ENCODE data around the gene SRCAP. TPM values are rescaled to one million over a fixed set of nuclear protein-coding genes. Genes with fewer than 3 reads are reported as not detected.
A peak's percentile ranks its signal among the peaks of the same experiment; 100 is the strongest.

The SRCAP gene
- total RNA-seq, 1 experiment from 2014 or later: 9.4 TPM

- in situ Hi-C loops (cut with HindIII; ENCODE audit: low pct_unique_long_range_greater_than_20kb, low sequenced_read_pairs): no loop called here
- no peak for DNase-seq (ENCODE audit: low read depth)
Observed at GRCh38 chr16:30777591-30778297, 78.8 kb downstream of the SRCAP start.

- no peak for DNase-seq (ENCODE audit: low read depth)
- in situ Hi-C loops (cut with HindIII; ENCODE audit: low pct_unique_long_range_greater_than_20kb, low sequenced_read_pairs): no loop called here
Observed at GRCh38 chr16:30778549-30779244, 79.7 kb downstream of the SRCAP start.

- in situ Hi-C loops (cut with HindIII; ENCODE audit: low pct_unique_long_range_greater_than_20kb, low sequenced_read_pairs): no loop called here
- DNase-seq (ENCODE audit: low read depth): no peak
Observed at GRCh38 chr16:30779596-30779995, 80.6 kb downstream of the SRCAP start.

GRCh38 chr16:30780021-30780420, 81.0 kb downstream of the SRCAP start:
- in situ Hi-C loops (cut with HindIII; ENCODE audit: low pct_unique_long_range_greater_than_20kb, low sequenced_read_pairs): no loop called here
- DNase-seq (ENCODE audit: low read depth): no peak

- DNase-seq (ENCODE audit: low read depth): no peak
- in situ Hi-C loops (cut with HindIII; ENCODE audit: low pct_unique_long_range_greater_than_20kb, low sequenced_read_pairs): no loop called here
Observed at GRCh38 chr16:30780549-30780948, 81.6 kb downstream of the SRCAP start.

GRCh38 chr16:30782486-30783279, 83.7 kb downstream of the SRCAP start:
- no peak for DNase-seq (ENCODE audit: low read depth)
- in situ Hi-C loops (cut with HindIII; ENCODE audit: low pct_unique_long_range_greater_than_20kb, low sequenced_read_pairs): no loop called here

GRCh38 chr16:30783280-30784109, 84.5 kb downstream of the SRCAP start:
- no peak for DNase-seq (ENCODE audit: low read depth)

GRCh38 chr16:30784215-30784614, 85.2 kb downstream of the SRCAP start:
- DNase-seq (ENCODE audit: low read depth): no peak
- in situ Hi-C loops (cut with HindIII; ENCODE audit: low pct_unique_long_range_greater_than_20kb, low sequenced_read_pairs): no loop called here

More at GRCh38 chr16:30783280-30784109, 84.5 kb downstream of the SRCAP start:
- in situ Hi-C loops (cut with HindIII; ENCODE audit: low pct_unique_long_range_greater_than_20kb, low sequenced_read_pairs): no loop called here

- no peak for DNase-seq (ENCODE audit: low read depth)
- in situ Hi-C loops (cut with HindIII; ENCODE audit: low pct_unique_long_range_greater_than_20kb, low sequenced_read_pairs): no loop called here
Observed at GRCh38 chr16:30785126-30786106, 86.4 kb downstream of the SRCAP start.

- DNase-seq (ENCODE audit: low read depth): peak; percentile 62
- in situ Hi-C loops (cut with HindIII; ENCODE audit: low pct_unique_long_range_greater_than_20kb, low sequenced_read_pairs): no loop called here
Observed at GRCh38 chr16:30786115-30786935, 87.4 kb downstream of the SRCAP start.

- in situ Hi-C loops (cut with HindIII; ENCODE audit: low pct_unique_long_range_greater_than_20kb, low sequenced_read_pairs): no loop called here
Observed at GRCh38 chr16:30786936-30787612, 88.1 kb downstream of the SRCAP start, which contains the start of gene ZNF629. Gene ZNF629, minus strand, starts transcription at chr16:30787205. Its CDS starts 2,723 bp downstream, at chr16:30784482.

GRCh38 chr16:30787613-30788378, 88.8 kb downstream of the SRCAP start:
- no peak for DNase-seq (ENCODE audit: low read depth)
- in situ Hi-C loops (cut with HindIII; ENCODE audit: low pct_unique_long_range_greater_than_20kb, low sequenced_read_pairs): no loop called here

More at GRCh38 chr16:30786936-30787612, 88.1 kb downstream of the SRCAP start, which contains the start of gene ZNF629:
- peak; percentile 74 for DNase-seq (ENCODE audit: low read depth)

Measured in Caki2 (cell line).